Thyroid gland (tissue), 4 donors: Measurements from ENCODE around the gene ARSA.

Experiments
- POLR2A ChIP-seq, 2 donors: fragments of 450-650 bp; IDR thresholded peaks; one replicate each; pipeline ENCODE4 v1.6.1; 2017; ENCODE audit warnings: antibody characterized with exemption in 2 of 2, mild to moderate bottlenecking in 2 of 2, moderate library complexity in 1 of 2
- TF ChIP-seq, protein P1 (sequence below), 6 experiments: fragments of 200-600 bp in 3 of 6; fragments of 450-650 bp in 3 of 6; sonication (generic) in 3 of 6; IDR thresholded peaks; one replicate each; pipeline ENCODE4 v1.5.1; 2016 to 2019; ENCODE audit warnings: antibody characterized with exemption in 6 of 6, mild to moderate bottlenecking in 2 of 6, inconsistent platforms in 1 of 6, moderate library complexity in 1 of 6

DNA sequence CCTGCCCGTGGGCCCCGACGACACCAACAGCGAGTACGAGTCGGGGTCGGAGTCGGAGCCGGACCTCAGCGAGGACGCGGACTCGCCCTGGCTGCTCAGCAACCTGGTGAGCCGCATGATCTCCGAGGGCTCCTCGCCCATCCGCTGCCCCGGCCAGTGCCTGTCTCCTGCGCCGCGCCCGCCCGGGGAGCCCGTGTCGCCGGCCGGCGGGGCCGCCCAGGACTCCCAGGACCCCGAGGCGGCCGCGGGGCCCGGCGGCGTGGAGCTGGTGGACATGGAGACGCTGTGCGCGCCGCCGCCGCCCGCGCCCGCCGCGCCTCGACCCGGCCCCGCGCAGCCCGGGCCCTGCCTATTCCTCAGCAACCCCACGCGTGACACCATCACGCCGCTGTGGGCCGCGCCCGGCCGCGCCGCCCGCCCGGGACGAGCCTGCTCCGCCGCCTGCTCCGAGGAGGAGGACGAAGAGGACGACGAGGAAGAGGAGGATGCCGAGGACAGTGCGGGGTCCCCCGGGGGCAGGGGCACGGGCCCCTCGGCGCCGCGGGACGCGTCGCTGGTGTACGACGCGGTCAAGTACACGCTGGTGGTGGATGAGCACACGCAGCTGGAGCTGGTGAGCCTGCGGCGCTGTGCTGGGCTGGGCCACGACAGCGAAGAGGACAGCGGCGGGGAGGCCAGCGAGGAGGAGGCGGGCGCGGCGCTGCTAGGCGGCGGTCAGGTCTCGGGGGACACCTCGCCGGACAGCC is 23.5 kb downstream of the ARSA start:
- TF ChIP-seq, protein P1, sequence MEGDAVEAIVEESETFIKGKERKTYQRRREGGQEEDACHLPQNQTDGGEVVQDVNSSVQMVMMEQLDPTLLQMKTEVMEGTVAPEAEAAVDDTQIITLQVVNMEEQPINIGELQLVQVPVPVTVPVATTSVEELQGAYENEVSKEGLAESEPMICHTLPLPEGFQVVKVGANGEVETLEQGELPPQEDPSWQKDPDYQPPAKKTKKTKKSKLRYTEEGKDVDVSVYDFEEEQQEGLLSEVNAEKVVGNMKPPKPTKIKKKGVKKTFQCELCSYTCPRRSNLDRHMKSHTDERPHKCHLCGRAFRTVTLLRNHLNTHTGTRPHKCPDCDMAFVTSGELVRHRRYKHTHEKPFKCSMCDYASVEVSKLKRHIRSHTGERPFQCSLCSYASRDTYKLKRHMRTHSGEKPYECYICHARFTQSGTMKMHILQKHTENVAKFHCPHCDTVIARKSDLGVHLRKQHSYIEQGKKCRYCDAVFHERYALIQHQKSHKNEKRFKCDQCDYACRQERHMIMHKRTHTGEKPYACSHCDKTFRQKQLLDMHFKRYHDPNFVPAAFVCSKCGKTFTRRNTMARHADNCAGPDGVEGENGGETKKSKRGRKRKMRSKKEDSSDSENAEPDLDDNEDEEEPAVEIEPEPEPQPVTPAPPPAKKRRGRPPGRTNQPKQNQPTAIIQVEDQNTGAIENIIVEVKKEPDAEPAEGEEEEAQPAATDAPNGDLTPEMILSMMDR (IDR thresholded peaks at IDR 0.05), result no peak
- no peak for TF ChIP-seq POLR2A (IDR thresholded peaks at IDR 0.05)
